HG03457 (cell line): ENCODE measurements around the gene PCDHA10.
"Not testable (repeated sequence)": the region's sequence is repeated elsewhere in the genome, so short reads cannot be mapped to it uniquely, and the experiment has no call there.

Experiments
- ATAC-seq: cut with Tn5 transposase; IDR thresholded peaks from one replicate; pipeline ENCODE4 v1.9.1; 2021; ENCODE audit warnings: moderate number of reproducible peaks; ENCODE audit not compliant: unreplicated experiment

Gene PCDHA10

DNA sequence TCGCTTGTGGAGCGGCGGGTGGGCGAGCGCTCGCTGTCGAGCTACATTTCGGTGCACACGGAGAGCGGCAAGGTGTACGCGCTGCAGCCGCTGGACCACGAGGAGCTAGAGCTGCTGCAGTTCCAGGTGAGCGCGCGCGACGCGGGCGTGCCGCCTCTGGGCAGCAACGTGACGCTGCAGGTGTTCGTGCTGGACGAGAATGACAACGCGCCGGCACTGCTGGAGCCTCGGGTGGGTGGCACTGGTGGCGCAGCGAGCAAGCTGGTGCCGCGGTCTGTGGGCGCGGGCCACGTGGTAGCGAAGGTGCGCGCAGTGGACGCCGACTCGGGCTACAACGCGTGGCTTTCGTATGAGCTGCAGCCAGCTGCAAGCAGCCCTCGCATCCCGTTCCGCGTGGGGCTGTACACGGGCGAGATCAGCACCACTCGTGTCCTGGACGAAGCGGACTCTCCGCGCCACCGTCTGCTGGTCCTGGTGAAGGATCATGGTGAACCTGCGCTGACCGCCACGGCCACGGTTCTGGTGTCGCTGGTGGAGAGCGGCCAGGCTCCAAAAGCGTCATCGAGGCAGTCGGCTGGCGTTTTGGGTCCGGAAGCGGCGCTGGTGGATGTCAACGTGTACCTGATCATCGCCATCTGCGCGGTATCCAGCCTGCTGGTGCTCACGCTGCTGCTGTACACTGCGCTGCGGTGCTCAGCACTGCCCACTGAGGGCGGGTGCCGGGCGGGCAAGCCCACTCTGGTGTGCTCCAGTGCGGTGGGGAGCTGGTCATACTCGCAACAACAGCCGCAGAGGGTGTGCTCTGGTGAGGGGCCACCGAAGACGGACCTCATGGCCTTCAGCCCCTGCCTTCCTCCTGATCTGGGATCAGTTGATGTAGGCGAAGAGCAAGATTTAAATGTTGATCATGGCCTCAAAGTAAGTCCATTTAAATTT is 12.6 kb upstream of the PCDHA10 start:
- ATAC-seq: no peak

DNA sequence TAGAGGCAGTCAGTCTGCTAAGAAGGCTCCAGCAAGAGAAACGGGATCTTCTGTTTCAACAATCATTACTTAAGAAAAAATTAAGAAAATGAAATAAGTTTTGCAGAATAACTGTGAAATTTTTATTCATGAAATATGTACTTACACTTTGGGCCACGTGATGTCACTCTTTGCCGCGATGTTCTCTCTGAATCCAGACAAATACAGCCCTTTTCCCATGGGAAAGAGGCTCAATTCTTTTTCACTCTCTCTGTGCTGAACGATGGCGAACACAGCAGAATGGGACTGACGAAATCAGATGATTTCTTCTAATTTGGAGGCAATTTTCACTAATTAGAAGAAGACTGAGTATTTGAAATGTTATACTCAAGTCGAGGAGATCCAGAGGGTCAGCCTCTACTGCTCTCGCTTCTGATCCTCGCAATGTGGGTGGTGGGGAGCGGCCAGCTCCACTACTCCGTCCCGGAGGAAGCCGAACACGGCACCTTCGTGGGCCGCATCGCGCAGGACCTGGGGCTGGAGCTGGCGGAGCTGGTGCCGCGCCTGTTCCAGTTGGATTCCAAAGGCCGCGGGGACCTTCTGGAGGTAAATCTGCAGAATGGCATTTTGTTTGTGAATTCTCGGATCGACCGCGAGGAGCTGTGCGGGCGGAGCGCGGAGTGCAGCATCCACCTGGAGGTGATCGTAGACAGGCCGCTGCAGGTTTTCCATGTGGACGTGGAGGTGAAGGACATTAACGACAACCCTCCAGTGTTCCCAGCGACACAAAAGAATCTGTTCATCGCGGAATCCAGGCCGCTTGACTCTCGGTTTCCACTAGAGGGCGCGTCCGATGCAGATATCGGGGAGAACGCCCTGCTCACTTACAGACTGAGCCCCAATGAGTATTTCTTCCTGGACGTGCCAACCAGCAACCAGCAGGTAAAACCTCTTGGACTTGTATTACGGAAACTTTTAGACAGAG is 7.3 kb upstream of the PCDHA10 start, which contains the start of gene PCDHA9:
TSS of gene PCDHA9 (plus strand) at position 244 of the 964 bp plus-strand sequence. CDS start at position 358, 114 bp downstream.
- not testable (repeated sequence) for ATAC-seq

DNA sequence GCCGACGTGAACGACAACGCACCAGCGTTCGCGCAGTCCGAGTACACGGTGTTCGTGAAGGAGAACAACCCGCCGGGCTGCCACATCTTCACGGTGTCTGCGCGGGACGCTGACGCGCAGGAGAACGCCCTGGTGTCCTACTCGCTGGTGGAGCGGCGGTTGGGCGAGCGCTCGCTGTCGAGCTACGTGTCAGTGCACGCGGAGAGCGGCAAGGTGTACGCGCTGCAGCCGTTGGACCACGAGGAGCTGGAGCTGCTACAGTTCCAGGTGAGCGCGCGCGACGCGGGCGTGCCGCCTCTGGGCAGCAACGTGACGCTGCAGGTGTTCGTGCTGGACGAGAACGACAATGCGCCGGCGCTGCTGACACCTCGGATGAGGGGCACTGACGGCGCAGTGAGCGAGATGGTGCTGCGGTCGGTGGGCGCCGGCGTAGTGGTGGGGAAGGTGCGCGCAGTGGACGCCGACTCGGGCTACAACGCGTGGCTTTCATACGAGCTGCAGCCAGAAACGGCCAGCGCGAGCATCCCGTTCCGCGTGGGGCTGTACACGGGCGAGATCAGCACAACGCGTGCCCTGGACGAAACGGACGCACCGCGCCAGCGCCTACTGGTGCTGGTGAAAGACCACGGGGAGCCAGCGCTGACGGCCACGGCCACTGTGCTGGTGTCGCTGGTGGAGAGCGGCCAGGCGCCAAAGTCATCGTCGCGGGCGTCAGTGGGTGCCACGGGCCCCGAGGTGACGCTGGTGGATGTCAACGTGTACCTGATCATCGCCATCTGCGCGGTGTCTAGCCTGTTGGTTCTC is 5.7 kb upstream of the PCDHA10 start:
- ATAC-seq: not testable (repeated sequence)

DNA sequence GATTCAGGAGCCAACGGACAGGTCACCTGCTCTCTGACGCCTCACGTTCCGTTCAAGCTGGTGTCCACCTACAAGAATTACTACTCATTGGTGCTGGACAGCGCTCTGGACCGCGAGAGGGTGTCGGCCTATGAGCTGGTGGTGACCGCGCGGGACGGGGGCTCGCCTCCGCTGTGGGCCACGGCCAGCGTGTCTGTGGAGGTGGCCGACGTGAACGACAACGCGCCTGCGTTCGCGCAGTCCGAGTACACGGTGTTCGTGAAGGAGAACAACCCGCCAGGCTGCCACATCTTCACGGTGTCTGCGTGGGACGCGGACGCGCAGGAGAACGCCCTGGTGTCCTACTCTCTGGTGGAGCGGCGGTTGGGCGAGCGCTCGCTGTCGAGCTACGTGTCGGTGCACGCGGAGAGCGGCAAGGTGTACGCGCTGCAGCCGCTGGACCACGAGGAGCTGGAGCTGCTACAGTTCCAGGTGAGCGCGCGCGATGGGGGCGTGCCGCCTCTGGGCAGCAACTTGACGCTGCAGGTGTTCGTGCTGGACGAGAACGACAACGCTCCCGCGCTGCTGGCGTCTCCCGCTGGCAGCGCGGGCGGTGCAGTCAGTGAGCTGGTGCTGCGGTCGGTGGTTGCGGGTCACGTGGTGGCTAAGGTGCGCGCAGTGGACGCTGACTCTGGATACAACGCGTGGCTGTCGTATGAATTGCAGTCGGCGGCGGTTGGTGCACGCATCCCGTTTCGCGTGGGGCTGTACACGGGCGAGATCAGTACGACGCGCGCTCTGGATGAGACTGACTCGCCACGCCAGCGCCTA is 1.7 kb downstream of the PCDHA10 start:
- ATAC-seq: no peak

DNA sequence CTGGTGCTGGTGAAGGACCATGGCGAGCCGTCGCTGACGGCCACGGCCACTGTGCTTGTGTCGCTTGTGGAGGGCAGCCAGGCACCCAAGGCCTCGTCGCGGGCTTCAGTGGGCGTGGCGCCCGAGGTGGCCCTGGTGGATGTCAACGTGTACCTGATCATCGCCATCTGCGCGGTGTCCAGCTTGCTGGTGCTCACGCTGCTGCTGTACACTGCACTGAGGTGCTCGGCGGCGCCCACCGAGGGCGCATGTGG is 2.2 kb downstream of the PCDHA10 start:
- ATAC-seq: no peak

DNA sequence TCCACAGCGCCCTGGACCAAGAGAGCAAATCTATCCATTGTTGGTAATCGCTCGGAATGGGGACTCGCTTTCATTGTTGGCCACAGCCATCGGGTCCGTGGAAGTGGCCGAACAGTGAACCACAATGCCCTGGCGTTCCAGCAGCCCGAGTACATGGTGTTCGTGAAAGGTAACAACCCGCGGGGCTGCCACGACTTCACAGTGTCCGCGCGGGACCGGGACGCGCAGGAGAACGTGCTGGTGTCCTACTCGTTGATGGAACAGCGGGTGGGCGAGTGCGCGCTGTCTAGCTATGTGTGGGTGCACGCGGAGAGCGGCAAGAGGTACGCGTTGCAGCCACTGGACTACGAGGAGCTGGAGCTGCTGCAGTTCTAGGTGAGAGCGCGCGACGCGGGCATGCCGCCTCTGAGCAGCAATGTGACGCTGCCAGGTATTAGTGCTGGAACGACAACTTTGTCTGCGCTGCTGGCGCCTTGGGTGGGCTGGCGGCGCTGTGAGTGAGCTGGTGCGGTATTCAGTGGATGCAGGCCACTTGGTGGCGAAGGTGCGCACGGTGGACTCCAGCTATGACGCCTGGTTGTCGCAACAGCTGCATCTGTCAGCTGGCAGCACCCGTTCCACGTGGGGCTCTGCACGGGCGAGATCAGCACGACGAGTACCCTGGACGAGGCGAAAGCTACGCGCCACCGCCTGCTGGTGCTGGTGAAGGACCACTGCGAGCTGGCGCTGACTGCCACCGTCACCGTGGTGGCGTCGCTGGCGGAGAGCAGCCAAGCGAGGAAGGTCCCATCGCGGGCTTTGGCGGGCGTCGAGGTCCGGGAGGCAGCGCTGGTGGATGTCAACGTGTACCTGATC is 7.0 kb downstream of the PCDHA10 start:
- no peak for ATAC-seq

DNA sequence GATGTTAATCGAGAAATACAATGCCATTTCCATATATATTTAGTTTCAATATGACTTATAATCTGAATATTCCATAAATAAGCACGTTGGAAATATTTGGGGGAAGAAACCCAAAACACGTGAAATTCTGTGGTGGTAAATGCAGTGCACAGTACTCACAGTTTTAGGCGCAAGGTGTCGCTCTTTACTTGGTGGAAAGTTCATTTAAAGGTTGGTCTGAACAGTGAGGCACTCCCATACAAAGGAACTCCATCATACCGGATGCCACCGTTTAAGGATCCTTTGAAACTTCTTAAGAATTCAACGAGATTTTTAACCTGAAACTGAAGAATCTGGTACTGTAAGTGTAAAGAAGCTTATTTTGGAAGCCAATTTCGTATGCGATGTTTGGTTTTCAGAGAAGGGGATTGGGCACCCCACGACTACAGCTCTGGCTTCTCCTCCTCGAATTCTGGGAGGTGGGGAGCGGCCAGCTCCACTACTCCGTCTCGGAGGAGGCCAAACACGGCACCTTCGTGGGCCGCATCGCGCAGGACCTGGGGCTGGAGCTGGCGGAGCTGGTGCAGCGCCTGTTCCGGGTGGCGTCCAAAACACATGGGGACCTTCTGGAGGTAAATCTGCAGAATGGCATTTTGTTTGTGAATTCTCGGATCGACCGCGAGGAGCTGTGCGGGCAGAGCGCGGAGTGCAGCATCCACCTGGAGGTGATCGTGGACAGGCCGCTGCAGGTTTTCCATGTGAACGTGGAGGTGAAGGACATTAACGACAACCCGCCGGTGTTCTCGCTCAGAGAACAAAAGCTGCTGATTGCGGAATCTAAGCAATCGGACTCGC is 13.2 kb downstream of the PCDHA10 start, which contains the start of gene PCDHA11:
TSS of gene PCDHA11 (plus strand) at position 237 of the 834 bp plus-strand sequence. CDS start at position 384, 147 bp downstream.
- ATAC-seq: no peak

DNA sequence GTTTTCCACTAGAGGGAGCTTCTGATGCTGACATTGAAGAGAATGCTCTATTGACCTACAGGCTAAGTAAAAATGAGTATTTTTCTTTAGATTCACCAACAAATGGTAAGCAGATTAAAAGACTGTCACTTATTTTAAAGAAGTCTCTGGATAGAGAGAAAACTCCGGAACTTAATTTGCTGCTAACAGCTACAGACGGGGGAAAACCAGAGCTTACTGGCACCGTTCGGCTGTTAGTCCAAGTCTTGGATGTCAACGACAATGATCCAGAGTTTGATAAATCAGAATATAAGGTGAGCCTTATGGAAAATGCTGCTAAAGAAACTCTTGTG is 13.8 kb downstream of the PCDHA10 start:
- ATAC-seq: no peak

DNA sequence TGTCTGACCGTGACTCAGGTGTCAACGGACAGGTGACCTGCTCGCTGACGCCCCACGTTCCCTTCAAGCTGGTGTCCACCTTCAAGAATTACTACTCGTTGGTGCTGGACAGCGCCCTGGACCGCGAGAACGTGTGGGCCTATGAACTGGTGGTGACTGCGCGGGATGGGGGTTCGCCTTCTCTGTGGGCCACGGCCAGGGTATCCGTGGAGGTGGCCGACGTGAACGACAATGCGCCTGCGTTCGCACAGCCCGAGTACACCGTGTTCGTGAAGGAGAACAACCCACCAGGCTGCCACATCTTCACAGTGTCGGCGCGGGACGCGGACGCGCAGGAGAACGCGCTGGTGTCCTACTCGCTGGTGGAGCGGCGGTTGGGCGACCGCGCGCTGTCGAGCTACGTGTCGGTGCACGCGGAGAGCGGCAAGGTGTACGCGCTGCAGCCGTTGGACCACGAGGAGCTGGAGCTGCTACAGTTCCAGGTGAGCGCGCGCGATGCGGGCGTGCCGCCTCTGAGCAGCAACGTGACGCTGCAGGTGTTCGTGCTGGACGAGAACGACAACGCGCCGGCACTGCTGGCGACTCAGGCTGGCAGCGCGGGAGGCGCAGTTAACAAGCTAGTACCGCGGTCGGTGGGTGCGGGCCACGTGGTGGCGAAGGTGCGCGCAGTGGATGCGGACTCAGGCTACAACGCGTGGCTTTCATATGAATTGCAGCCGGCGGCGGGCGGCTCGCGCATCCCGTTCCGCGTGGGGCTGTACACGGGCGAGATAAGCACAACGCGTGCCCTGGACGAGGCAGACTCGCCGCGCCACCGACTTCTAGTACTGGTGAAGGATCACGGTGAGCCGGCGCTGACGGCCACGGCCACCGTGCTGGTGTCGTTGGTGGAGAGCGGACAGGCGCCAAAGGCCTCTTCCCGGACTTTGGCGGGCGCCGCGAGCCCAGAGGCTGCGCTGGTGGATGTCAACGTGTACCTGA is 14.8 kb downstream of the PCDHA10 start:
- no peak for ATAC-seq

DNA sequence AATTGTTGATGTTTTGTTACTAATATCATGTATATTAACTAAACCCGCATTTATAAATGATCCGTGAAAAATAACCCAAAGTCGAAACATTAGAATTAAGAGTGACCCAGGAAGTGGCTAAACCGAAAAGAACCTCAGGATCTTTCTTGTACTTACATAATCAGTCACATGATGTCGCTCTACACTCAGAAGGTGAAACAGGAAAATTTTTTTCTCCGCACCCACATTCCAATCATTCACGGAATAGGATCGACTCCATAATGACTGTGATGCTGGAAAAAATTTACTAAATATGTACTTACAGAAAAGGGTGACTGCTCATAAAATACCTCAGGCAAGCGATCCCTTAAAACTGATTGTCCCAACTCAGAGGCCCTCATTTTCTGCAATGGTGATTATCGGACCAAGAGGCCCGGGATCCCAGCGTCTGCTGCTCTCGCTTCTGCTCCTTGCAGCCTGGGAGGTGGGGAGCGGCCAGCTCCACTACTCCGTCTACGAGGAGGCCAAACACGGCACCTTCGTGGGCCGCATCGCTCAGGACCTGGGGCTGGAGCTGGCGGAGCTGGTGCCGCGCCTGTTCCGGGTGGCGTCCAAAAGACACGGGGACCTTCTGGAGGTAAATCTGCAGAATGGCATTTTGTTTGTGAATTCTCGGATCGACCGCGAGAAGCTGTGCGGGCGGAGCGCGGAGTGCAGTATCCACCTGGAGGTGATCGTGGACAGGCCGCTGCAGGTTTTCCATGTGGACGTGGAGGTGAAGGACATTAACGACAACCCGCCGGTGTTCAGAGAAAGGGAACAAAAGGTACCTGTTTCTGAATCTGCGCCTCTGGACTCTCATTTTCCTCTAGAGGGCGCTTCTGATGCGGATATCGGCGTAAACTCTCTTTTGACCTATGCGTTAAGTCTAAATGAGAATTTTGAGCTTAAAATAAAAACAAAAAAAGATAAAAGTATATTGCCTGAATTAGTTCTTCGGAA is 19.7 kb downstream of the PCDHA10 start, which contains the start of gene PCDHA12:
TSS of gene PCDHA12 (plus strand) at position 224 of the 981 bp plus-strand sequence. CDS start at position 389, 165 bp downstream.
- ATAC-seq: no peak

DNA sequence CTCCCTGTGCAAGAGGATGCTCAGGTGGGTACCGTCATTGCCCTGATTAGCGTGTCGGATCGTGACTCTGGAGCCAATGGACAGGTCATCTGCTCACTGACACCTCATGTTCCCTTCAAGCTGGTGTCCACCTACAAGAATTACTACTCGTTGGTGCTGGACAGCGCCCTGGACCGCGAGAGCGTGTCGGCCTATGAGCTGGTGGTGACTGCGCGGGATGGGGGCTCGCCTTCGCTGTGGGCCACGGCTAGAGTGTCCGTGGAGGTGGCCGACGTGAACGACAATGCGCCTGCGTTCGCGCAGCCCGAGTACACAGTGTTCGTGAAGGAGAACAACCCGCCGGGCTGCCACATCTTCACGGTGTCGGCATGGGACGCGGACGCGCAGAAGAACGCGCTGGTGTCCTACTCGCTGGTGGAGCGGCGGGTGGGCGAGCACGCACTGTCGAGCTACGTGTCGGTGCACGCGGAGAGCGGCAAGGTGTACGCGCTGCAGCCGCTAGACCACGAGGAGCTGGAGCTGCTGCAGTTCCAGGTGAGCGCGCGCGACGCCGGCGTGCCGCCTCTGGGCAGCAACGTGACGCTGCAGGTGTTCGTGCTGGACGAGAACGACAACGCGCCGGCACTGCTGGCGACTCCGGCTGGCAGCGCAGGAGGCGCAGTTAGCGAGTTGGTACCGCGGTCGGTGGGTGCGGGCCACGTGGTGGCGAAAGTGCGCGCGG is 21.0 kb downstream of the PCDHA10 start:
- not testable (repeated sequence) for ATAC-seq

DNA sequence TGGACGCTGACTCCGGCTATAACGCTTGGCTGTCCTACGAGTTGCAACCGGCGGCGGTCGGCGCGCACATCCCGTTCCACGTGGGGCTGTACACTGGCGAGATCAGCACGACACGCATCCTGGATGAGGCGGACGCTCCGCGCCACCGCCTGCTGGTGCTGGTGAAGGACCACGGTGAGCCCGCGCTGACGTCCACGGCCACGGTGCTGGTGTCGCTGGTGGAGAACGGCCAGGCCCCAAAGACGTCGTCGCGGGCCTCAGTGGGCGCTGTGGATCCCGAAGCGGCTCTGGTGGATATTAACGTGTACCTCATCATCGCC is 21.5 kb downstream of the PCDHA10 start:
- ATAC-seq: no peak

DNA sequence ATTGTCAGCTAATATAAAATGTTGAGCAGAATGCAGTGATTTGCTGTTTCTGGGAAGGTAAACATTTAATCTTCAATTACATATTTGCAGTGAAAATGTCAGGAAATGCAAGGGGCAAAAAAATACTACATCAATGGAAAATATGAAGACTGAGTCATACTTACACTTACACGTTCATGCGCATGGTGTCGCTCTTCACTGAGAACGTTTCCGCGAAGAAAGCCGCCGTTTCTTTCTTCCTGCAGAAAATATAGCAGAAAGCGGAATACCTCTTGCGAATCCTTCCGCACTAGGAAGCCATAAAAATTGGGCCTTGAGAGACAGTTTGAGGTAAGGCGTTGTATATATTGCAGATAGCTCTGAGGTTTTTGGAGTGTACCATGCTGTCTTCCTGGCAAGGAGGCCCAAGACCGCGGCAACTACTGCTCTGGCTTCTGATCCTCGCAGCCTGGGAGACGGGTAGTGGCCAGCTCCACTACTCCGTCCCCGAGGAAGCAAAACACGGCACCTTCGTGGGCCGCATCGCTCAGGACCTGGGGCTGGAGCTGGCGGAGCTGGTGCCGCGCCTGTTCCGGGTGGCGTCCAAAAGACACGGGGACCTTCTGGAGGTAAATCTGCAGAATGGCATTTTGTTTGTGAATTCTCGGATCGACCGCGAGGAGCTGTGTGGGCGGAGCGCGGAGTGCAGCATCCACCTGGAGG is 26.3 kb downstream of the PCDHA10 start, which contains the start of gene PCDHA13:
TSS of gene PCDHA13 (plus strand) at position 236 of the 702 bp plus-strand sequence. CDS start at position 381, 145 bp downstream.
- ATAC-seq: no peak

DNA sequence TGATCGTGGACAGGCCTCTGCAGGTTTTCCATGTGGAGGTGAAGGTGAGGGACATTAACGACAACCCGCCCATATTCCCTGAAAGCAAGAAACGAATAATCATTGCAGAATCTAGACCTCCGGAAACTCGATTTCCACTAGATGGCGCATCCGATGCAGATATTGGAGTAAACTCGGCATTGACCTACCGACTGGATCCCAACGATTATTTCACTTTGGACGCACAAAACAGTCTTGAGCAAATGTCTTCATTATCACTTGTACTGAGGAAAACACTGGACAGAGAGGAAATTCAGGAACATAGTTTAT is 26.8 kb downstream of the PCDHA10 start:
- ATAC-seq: no peak

DNA sequence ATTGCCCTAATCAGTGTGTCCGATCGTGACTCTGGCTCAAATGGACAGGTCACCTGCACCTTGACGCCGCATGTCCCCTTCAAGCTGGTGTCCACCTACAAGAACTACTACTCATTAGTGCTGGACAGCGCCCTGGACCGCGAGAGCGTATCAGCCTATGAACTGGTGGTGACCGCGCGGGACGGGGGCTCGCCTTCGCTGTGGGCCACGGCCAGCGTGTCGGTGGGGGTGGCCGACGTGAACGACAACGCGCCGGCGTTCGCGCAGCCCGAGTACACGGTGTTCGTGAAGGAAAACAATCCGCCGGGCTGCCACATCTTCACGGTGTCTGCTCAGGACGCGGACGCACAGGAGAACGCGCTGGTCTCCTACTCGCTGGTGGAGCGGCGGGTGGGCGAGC is 27.7 kb downstream of the PCDHA10 start:
- no peak for ATAC-seq
